HG03175 (cell line): ENCODE data around the gene SLC6A12.
"Not testable (repeated sequence)": the region's sequence is repeated elsewhere in the genome, so short reads cannot be mapped to it uniquely, and the experiment has no call there.

Experiments used
- ATAC-seq: cut with Tn5 transposase; IDR thresholded peaks from one replicate; pipeline ENCODE4 v1.9.1; 2021; ENCODE audit warnings: mild to moderate bottlenecking, moderate library complexity; ENCODE audit not compliant: unreplicated experiment

SLC6A12 gene

GRCh38 chr12:218728-219590, 5.0 kb upstream of the SLC6A12 start:
- no peak for ATAC-seq

- ATAC-seq, result no peak
Observed at GRCh38 chr12:218221-218620, 4.3 kb upstream of the SLC6A12 start.

- ATAC-seq, result not testable (repeated sequence)
Observed at GRCh38 chr12:217029-217428, 3.1 kb upstream of the SLC6A12 start.

DNA sequence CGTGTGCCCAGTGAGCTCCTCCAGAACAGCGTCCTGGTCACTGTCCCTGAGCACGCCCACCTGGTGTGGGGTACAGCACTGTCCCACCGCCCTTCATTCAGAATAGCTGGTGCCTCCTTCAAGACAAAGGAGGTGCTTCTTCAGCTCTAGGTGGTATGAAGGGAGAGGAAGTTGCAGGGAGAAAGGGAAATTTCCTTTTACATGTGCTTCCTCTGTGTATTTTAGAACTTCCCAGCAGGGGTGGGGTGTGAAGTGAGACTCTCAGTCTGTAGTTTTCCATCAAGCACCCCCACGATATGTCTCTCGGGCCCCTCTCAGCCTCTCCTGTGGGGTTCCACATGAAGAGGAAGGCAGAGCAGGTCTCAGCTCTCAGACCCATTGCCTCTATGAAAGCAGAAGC, 1.2 kb upstream of the SLC6A12 start:
- no peak for ATAC-seq

- ATAC-seq, result no peak
Observed at GRCh38 chr12:213527-213932, 427 bp downstream of the SLC6A12 start.

GRCh38 chr12:212715-213526, 1.0 kb downstream of the SLC6A12 start:
- no peak for ATAC-seq

GRCh38 chr12:212415-212714, 1.6 kb downstream of the SLC6A12 start:
- no peak for ATAC-seq

- ATAC-seq, result no peak
Observed at GRCh38 chr12:211639-212414, 2.1 kb downstream of the SLC6A12 start.

- ATAC-seq, result no peak
Observed at GRCh38 chr12:211142-211465, 2.9 kb downstream of the SLC6A12 start.

GRCh38 chr12:210277-211141, 3.4 kb downstream of the SLC6A12 start:
- no peak for ATAC-seq

DNA sequence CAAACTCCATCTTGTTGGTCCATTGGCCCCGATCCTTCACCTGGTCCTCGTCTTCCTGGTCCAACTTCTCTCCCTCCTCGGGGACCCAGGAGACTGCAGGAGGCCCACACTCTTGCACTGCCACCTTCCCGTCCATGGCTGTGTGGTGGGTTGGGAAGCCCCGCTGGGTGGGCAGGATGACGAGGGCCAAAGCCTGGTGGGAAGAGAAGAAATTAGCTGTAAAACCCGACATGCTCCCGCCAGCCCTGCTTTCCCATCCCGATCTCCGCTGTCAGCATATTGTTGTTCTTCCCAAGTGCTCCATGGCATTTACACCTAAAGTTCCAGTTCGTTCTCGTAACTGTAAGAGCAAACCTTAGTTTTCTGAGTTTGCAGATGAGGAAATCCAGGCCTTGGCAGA, 4.1 kb downstream of the SLC6A12 start:
- ATAC-seq, result no peak

GRCh38 chr12:209246-209645, 4.7 kb downstream of the SLC6A12 start:
- no peak for ATAC-seq

GRCh38 chr12:208813-209212, 5.1 kb downstream of the SLC6A12 start:
- ATAC-seq, result no peak

GRCh38 chr12:207804-208203, 6.2 kb downstream of the SLC6A12 start:
- ATAC-seq, result no peak

- ATAC-seq, result no peak
Observed at GRCh38 chr12:206746-207440, 7.1 kb downstream of the SLC6A12 start.

DNA sequence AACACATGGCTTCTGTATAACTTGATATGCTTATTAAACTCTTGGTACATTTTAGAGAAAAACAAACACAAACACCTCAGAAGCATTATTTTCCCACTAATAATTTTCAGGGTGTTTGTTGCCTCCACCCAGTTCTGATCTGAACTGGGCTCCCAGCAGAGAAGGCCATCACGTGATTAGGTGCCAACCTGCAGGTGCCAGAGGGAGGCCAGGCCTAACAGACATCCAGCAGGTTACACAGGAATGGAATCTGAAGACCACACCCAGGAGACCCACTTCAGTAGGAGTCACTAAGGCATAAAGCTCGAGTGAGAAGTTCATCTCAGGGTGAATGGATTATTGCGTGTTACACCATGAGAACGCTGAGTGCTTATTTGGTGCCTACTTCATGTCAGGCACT, 8.9 kb downstream of the SLC6A12 start:
- no peak for ATAC-seq

- ATAC-seq, result no peak
Observed at GRCh38 chr12:204261-204678, 9.7 kb downstream of the SLC6A12 start.

DNA sequence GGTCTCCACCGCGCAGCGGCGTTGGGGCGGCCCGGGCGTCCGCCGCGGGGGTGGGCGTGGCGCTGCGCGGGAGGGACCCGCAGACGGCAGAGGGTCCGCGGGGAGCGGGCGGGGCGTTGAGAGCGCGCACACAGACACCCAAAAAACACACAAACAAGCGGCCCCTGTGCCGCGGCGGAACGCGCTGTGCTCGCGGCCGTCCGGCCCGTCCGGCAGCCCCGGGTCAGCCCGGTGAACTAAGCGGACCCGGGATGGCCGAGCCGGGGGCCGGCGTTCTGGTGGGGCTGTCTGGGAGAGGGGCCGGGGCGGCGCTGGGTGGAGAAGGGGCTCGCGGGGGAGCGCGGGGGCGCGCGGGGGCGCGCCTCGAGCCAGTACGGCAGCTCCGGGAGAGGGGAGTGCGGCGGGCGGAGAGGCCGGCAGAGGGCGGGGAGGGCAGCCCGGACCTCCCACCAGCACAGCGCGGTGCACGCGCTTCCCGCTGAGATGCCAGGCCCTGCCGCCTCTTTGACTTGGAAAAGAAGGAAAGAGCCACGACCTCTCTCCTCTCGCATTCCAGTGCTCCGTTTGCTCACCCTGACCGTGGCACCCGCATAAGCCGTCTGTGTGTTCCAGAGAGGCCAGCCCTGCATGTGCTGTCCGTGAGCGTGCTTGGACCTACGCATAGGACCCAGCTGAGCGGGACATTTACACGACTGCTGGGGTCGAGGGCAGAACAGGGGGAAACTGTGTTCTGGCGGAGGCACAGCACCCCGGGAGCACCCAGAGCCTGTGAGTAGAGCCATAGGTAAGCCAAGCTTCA, 10.3 kb downstream of the SLC6A12 start:
- no peak for ATAC-seq

DNA sequence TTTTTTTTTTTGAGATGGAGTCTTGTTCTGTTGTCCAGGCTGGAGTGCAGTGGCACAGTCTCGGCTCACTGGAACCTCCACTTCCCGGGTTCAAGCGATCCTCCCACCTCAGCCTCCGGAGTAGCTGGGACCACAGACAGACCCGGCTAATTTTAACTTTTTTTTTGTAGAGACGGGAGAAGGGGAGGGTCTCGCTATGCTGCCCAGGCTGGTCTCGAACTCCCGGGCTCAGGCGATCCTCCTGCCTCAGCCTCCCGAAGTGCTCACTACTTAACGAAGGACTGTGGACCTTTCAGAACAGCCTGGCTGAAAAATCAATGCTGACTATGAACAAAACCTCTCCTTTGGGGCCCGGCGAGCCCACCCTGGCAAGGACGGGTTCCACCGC, 10.9 kb downstream of the SLC6A12 start:
- no peak for ATAC-seq
